Endothelial cell of umbilical vein (primary cell): ENCODE measurements around the gene LGR6. TPM values are rescaled to one million over a fixed set of nuclear protein-coding genes. Genes with fewer than 3 reads are reported as not detected.

Source experiments
- BruUV-seq: library from RNA; stranded (reverse); fragments of 400-500 nt; replicated peaks from 2 replicates; lab custom pipeline; 2021; lab: Mats Ljungman, UMichigan
- CTCF ChIA-PET: fragments of 300-600, 350-600 bp; sonication (Branson Sonifier 250); formaldehyde crosslinking; loops from one replicate; lab custom pipeline; 2021; ENCODE audit warnings: antibody characterized with exemption, inconsistent platforms; lab: Charles Lee
- POLR2A ChIA-PET: fragments of 300-600, 350-600 bp; sonication (Branson Sonifier 250); formaldehyde crosslinking; loops from one replicate; lab custom pipeline; 2021; ENCODE audit warnings: antibody characterized with exemption, inconsistent platforms; lab: Charles Lee
- DNase-seq: peaks from one replicate; pipeline ENCODE4 v3.0.0-alpha.2; 2011; ENCODE audit warnings: low read depth, low spot score
- FAIRE-seq: peaks from 2 replicates; lab custom pipeline; 2011; peaks lifted over from hg19 to GRCh38; lab: Jason Lieb, UNC
- H2AFZ ChIP-seq: 2 replicates; pipeline ENCODE4 v1.6.0; 2012; ENCODE audit warnings: low read depth, low read length, control low read depth, inconsistent platforms
- H3K27ac ChIP-seq: 2 replicates; pipeline ENCODE4 v1.5.1; 2011; ENCODE audit warnings: low read depth, mild to moderate bottlenecking, control low read depth, low read length, moderate library complexity; ENCODE audit not compliant: insufficient read depth
- H3K27me3 ChIP-seq, 2 experiments: 2 replicates each; pipeline versions ENCODE4 v1.6.0 to v1.6.1; 2011; ENCODE audit warnings: low read length in 2 of 2, mixed read lengths in 1 of 2; ENCODE audit not compliant: control insufficient read depth in 2 of 2, insufficient read depth in 2 of 2
- H3K36me3 ChIP-seq, 2 experiments: 2 replicates in 1 of 2; 3 replicates in 1 of 2; pipeline ENCODE4 v1.5.1; 2011; ENCODE audit warnings: low read length in 2 of 2, mild to moderate bottlenecking in 1 of 2, moderate library complexity in 1 of 2; ENCODE audit not compliant: control insufficient read depth in 2 of 2, insufficient read depth in 2 of 2; ENCODE audit errors: extremely low read depth in 1 of 2
- H3K4me1 ChIP-seq: 3 replicates; pipeline ENCODE4 v1.5.1; 2011; ENCODE audit warnings: mild to moderate bottlenecking, low read length; ENCODE audit not compliant: control insufficient read depth, insufficient read depth; ENCODE audit errors: extremely low read depth
- H3K4me2 ChIP-seq: 2 replicates; pipeline ENCODE4 v1.6.1; 2011; ENCODE audit warnings: low read length, control low read depth, mixed read lengths; ENCODE audit not compliant: insufficient read depth
- H3K4me3 ChIP-seq, 3 experiments: fragments of 200-600 bp in 1 of 3; sonication (generic), shearing (Covaris generic) in 1 of 3; replicated peaks in 1 of 3; 2 replicates each; pipeline ENCODE4 v1.5.1; 2011 to 2016; ENCODE audit warnings: control low read depth in 3 of 3, low read length in 3 of 3, mild to moderate bottlenecking in 2 of 3, inconsistent platforms in 1 of 3, low read depth in 1 of 3, moderate library complexity in 1 of 3; ENCODE audit not compliant: insufficient read depth in 1 of 3
- H3K79me2 ChIP-seq: 2 replicates; pipeline ENCODE4 v1.6.0; 2012; ENCODE audit warnings: low read length, inconsistent platforms; ENCODE audit not compliant: control insufficient read depth, insufficient read depth
- H3K9ac ChIP-seq: replicated peaks from 2 replicates; pipeline ENCODE3; 2011; ENCODE audit warnings: low read length, control low read depth; ENCODE audit not compliant: insufficient read depth; ENCODE audit errors: extremely low read depth
- H3K9me1 ChIP-seq: replicated peaks from 3 replicates; pipeline ENCODE4 v1.6.0; 2011; ENCODE audit warnings: mild to moderate bottlenecking, low read length; ENCODE audit not compliant: control insufficient read depth, insufficient read depth; ENCODE audit errors: extremely low read depth
- H3K9me3 ChIP-seq: replicated peaks from 2 replicates; pipeline ENCODE4 v1.5.1; 2012; ENCODE audit warnings: low read length, inconsistent platforms; ENCODE audit not compliant: control insufficient read depth, insufficient read depth
- H4K20me1 ChIP-seq: replicated peaks from 2 replicates; pipeline ENCODE3; 2011; ENCODE audit warnings: mild to moderate bottlenecking, low read length; ENCODE audit not compliant: control insufficient read depth, insufficient read depth; ENCODE audit errors: extremely low read depth
- EZH2 ChIP-seq: IDR thresholded peaks from 2 replicates; pipeline ENCODE4 v1.6.1; 2012; ENCODE audit warnings: borderline replicate concordance, low read depth, mild to moderate bottlenecking, moderate library complexity, low read length, inconsistent platforms; ENCODE audit not compliant: severe bottlenecking
- FOS ChIP-seq: IDR thresholded peaks from 2 replicates; pipeline ENCODE4 v1.6.1; 2011; ENCODE audit warnings: mild to moderate bottlenecking, low read length, moderate library complexity, borderline replicate concordance; ENCODE audit not compliant: insufficient read depth
- GATA2 ChIP-seq: IDR thresholded peaks from 2 replicates; pipeline ENCODE4 v1.7.0; 2011; ENCODE audit warnings: low read depth, mild to moderate bottlenecking, moderate library complexity, mixed read lengths, low read length; ENCODE audit not compliant: insufficient read length, insufficient read depth
- JUN ChIP-seq: IDR thresholded peaks from 2 replicates; pipeline ENCODE4 v1.6.1; 2011; ENCODE audit warnings: borderline replicate concordance, low read depth; ENCODE audit not compliant: insufficient read length, insufficient read depth
- MYC ChIP-seq: IDR thresholded peaks from one replicate; pipeline ENCODE4 v1.6.1; 2011; ENCODE audit warnings: mild to moderate bottlenecking, low read depth, low read length
- POLR2A ChIP-seq: IDR thresholded peaks from 2 replicates; pipeline ENCODE4 v1.6.1; 2012; ENCODE audit warnings: low read depth, mild to moderate bottlenecking, control low read depth, low read length
- POLR2AphosphoS5 ChIP-seq: IDR thresholded peaks from 2 replicates; pipeline ENCODE4 v1.6.1; 2012; ENCODE audit warnings: low read depth, mild to moderate bottlenecking, control low read depth, low read length, moderate library complexity; ENCODE audit not compliant: insufficient read depth
- dilution Hi-C: fragments of 300-500 bp; cut with MboI; formaldehyde crosslinking; loops from one replicate; pipeline ENCODE4 v1.15.0; 2019; ENCODE audit warnings: low sequenced_read_pairs; ENCODE audit not compliant: extremely low pct_ligation_motif_present
- intact Hi-C: fragments of 100-400 bp; cut with micrococcal nuclease; formaldehyde crosslinking; loops from one replicate; pipeline ENCODE4 v1.10.0; 2022
- polyA plus RNA-seq, 4 experiments: library from polyadenylated mRNA; depleted of rRNA in 3 of 4; stranded (reverse) in 3 of 4; unstranded in 1 of 4; fragments of >200 nt; gene quantifications; 2 replicates each; pipeline versions ENCODE4 v1.2.1 to v1.2.3, GENCODE V29; 2011 to 2012; ENCODE audit warnings: missing spikeins in 1 of 4
- total RNA-seq: library from RNA; stranded (reverse); gene quantifications from 2 replicates; pipeline ENCODE4 v1.2.3, GENCODE V29; 2021
- TF ChIP-seq, protein P1 (sequence below): IDR thresholded peaks from 2 replicates; pipeline ENCODE4 v1.6.1; 2011; ENCODE audit not compliant: insufficient read depth, insufficient read length
- TF ChIP-seq, protein P2 (sequence below), 2 donors: IDR thresholded peaks; 1 replicate in 1 of 2; 2 replicates in 1 of 2; pipeline ENCODE4 v1.5.1; 2011; ENCODE audit warnings: low read length in 2 of 2, mild to moderate bottlenecking in 2 of 2, moderate library complexity in 2 of 2, control low read depth in 1 of 2, inconsistent platforms in 1 of 2, low read depth in 1 of 2; ENCODE audit not compliant: insufficient read depth in 1 of 2; ENCODE audit errors: extremely low read depth in 1 of 2

LGR6 gene
- total and polyA plus RNA-seq, 2 donors (not counting 3 experiments of a cell fraction or from before 2014, with no cell fraction given) = not detected

DNA sequence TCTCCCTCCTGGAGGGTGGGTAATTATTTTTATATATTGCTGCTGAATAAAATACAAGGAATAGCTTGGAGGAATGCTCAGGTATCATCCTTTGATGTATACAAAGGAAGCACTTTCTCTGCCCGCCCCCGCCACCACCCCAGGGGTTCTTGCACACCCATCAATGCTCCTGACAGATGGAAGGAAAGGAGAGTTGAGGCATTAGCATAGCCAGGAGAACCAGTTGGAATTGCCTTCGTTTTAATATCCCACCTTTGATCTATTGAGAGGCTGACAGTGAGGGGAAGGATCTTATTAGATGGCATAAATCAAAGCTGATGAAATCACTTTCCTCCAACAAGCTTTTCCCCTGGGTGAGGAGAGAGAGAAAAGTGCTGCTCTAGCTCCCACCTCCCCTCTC is 71.1 kb downstream of the LGR6 start:
- no peak for FAIRE-seq
- no peak overlapping the region for H3K27ac ChIP-seq
- TF ChIP-seq POLR2A (no peak), JUN (no peak), FOS (no peak), MYC (no peak), GATA2 (no peak), POLR2AphosphoS5 (no peak), EZH2 (no peak)
- TF ChIP-seq, protein P1, sequence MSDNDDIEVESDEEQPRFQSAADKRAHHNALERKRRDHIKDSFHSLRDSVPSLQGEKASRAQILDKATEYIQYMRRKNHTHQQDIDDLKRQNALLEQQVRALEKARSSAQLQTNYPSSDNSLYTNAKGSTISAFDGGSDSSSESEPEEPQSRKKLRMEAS = no peak
- TF ChIP-seq, protein P2, sequence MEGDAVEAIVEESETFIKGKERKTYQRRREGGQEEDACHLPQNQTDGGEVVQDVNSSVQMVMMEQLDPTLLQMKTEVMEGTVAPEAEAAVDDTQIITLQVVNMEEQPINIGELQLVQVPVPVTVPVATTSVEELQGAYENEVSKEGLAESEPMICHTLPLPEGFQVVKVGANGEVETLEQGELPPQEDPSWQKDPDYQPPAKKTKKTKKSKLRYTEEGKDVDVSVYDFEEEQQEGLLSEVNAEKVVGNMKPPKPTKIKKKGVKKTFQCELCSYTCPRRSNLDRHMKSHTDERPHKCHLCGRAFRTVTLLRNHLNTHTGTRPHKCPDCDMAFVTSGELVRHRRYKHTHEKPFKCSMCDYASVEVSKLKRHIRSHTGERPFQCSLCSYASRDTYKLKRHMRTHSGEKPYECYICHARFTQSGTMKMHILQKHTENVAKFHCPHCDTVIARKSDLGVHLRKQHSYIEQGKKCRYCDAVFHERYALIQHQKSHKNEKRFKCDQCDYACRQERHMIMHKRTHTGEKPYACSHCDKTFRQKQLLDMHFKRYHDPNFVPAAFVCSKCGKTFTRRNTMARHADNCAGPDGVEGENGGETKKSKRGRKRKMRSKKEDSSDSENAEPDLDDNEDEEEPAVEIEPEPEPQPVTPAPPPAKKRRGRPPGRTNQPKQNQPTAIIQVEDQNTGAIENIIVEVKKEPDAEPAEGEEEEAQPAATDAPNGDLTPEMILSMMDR (IDR thresholded peaks at IDR 0.05; ENCODE audit: extremely low read depth in 1 of 2, insufficient read depth in 1 of 2, low read depth in 1 of 2, low read length in 2 of 2) = no peak
- H3K4me1 ChIP-seq = no peaks in the 10 kb centered on the region
- H3K9me3 ChIP-seq = no peaks in the 10 kb centered on the region
- no peaks in the 10 kb centered on the region for H3K9me1 ChIP-seq
- intact Hi-C loops (no loop called here), dilution Hi-C loops (no loop called here)
- H3K4me2 ChIP-seq = no peak overlapping the region
- CTCF ChIA-PET = interaction anchor here (1.5 to 3.0 kb wide), 2 partner anchors 10 to 49 kb away, joined by 4 to 11 read pairs; no protein-coding TSS in a partner anchor
- POLR2A ChIA-PET = no interaction called here
- no peak overlapping the region for H3K9ac ChIP-seq
- H3K79me2 ChIP-seq = no peaks in the 10 kb centered on the region
- DNase-seq = no peak
- BruUV-seq = no TSS peak
- no peak overlapping the region for H3K4me3 ChIP-seq
- peaks cover 40 to 50% of the 10 kb centered on the region in 2 experiments for H3K27me3 ChIP-seq
- H4K20me1 ChIP-seq = no peaks in the 10 kb centered on the region
- H2AFZ ChIP-seq = no peak overlapping the region
- no peaks in the 10 kb centered on the region for H3K36me3 ChIP-seq
